Uterus (tissue), 2 donors: ENCODE measurements around the gene ZNF428.
"Not testable (repeated sequence)": the region's sequence is repeated elsewhere in the genome, so short reads cannot be mapped to it uniquely, and the experiment has no call there.

ENCODE experiments used
- POLR2A ChIP-seq, 2 donors: fragments of 450-650 bp; IDR thresholded peaks; one replicate each; pipeline ENCODE4 v1.6.1; 2016; ENCODE audit warnings: antibody characterized with exemption in 2 of 2, mild to moderate bottlenecking in 1 of 2, moderate library complexity in 1 of 2
- TF ChIP-seq, protein P1 (sequence below), 4 experiments: fragments of 200-600 bp in 2 of 4; fragments of 450-650 bp in 2 of 4; sonication (generic) in 2 of 4; IDR thresholded peaks; one replicate each; pipeline ENCODE4 v1.5.1; 2016 to 2019; ENCODE audit warnings: antibody characterized with exemption in 4 of 4, mild to moderate bottlenecking in 2 of 4, moderate library complexity in 1 of 4

GRCh38 chr19:43635561-43635940, 16.1 kb upstream of the ZNF428 start:
- TF ChIP-seq, protein P1, sequence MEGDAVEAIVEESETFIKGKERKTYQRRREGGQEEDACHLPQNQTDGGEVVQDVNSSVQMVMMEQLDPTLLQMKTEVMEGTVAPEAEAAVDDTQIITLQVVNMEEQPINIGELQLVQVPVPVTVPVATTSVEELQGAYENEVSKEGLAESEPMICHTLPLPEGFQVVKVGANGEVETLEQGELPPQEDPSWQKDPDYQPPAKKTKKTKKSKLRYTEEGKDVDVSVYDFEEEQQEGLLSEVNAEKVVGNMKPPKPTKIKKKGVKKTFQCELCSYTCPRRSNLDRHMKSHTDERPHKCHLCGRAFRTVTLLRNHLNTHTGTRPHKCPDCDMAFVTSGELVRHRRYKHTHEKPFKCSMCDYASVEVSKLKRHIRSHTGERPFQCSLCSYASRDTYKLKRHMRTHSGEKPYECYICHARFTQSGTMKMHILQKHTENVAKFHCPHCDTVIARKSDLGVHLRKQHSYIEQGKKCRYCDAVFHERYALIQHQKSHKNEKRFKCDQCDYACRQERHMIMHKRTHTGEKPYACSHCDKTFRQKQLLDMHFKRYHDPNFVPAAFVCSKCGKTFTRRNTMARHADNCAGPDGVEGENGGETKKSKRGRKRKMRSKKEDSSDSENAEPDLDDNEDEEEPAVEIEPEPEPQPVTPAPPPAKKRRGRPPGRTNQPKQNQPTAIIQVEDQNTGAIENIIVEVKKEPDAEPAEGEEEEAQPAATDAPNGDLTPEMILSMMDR (IDR thresholded peaks at IDR 0.05): not testable (repeated sequence)
- not testable (repeated sequence) for TF ChIP-seq POLR2A (IDR thresholded peaks at IDR 0.05)
